Pons (tissue), 1 donor: Measurements from ENCODE around the gene CCDC6.
"Not testable (repeated sequence)": the region's sequence is repeated elsewhere in the genome, so short reads cannot be mapped to it uniquely, and the experiment has no call there.

Experiments used
- DNase-seq: peaks from one replicate; pipeline ENCODE4 v3.0.0-alpha.2; 2016; ENCODE audit warnings: low spot score

Gene CCDC6

GRCh38 chr10:59906417-59907202, at the start of gene CCDC6:
CCDC6 (minus strand) TSS chr10:59906556; CDS start chr10:59906424, 132 bp downstream.
- DNase-seq = peak; percentile 91

GRCh38 chr10:59954296-59954695, 47.9 kb upstream of the CCDC6 start:
- no peak for DNase-seq

DNA sequence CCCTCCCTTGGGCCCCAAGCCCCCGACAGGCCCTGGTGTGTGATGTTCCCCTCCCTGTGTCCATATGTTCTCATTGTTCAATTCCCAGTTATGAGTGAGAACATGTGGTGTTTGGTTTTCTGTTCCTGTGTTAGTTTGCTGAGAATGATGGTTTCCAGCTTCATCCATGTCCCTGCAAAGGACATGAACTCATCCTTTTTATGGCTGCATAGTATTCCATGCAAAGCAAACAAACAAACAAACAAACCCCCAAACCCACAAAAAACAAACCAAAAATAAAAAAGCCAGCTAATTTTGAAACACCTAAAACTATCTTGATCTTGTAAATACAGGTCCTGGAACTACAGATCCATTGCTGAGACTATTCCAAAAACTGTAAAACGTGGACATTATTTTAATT, 47.4 kb upstream of the CCDC6 start:
- DNase-seq = not testable (repeated sequence)

DNA sequence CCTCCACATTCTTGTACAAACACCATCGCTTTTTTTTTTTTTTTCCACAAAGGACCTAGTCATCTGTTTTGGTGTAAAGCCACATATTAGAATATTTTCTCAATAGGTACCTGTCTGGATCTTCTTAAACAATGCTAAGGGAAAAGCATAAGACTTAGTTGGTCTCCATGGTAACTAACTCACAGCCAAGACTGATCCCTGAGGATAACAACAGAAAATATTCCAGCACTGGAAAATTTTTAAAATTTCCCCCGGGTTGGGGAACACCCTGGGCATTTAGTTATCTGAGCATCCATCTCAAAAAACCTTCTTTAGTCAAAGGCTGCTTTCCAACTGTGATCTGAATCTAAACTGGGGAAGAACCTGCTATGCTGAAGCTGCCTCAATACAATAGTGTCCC, 43.7 kb upstream of the CCDC6 start:
- DNase-seq = no peak

GRCh38 chr10:59949608-59950007, 43.3 kb upstream of the CCDC6 start:
- no peak for DNase-seq

DNA sequence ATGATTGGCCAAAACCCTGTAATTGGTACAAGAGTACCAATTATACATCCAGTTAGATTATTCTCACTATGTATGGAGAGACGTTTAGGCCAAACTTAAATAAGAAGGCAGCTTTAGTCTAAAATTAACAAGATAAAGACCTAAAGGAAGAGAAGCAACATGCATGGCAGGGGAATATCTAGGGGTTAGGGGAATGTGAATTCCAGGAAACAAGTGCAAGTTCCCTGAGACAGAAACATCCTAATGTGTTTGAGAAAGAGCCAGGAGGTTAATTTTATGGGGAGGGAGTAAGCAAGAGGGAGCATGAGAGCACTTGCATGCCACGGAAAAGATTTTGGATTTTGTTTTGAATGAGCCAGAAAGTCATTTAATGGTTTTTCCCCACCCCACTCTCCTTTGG, 39.6 kb upstream of the CCDC6 start:
- no peak for DNase-seq

DNA sequence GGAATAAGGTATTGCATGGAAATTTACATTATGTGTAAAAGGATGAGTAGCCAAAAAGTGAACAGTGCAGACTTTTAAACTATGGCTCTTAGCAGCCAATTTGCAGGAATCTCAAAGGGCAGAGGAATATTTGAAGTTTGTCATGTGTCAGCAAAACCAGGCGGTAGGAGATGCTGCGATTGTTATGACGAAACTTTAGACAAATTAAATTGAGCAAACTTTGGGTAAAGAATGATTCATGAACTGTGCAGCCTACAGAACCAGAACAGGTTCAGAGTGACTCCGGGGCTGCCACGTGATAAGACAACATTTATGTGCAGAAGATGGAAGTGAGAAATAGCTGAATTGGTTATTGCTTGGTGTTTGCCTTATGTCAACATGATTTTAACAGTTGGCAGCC, 39.2 kb upstream of the CCDC6 start:
- DNase-seq = no peak

GRCh38 chr10:59944339-59944935, 38.1 kb upstream of the CCDC6 start:
- DNase-seq = no peak

DNA sequence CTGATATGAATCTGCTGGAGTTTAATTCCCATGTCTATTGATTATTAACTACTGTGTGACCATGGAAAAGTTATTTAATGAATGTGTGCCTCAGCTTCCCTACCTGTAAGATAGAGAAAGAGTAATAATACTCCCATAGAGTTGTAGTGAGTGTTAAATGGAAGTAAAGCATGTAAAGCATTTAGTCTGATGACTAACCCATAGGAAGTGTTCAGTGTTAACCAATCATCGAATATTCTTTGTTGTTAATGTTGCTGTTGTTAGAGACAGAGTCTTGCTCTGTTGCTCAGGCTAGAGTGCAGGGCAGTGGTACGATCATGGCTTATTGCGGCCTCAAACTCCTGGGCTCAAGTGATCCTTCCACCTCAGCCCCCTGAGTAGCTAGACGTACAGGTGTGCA, 36.2 kb upstream of the CCDC6 start:
- no peak for DNase-seq

DNA sequence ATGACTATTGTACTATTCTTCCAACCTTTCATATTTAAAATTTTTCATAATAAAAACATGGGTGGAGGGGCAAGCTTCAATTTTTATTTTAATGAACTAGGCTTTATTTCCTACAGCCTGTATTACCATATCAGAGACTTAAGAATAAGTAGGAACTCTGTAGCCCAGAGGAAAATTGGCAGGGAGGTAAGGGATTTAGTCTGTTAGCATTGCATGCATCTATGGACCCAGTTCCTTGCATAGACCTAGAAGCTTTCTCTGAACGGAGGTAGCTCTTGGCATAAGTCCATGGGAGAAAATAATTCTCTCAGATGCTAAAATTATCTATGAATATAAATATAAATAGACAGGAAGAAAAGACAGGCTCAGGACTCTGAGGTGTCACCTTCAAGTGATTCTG, 31.4 kb upstream of the CCDC6 start:
- no peak for DNase-seq

- no peak for DNase-seq
These were observed 28.3 kb upstream of the CCDC6 start for GRCh38 chr10:59934701-59935100.

DNA sequence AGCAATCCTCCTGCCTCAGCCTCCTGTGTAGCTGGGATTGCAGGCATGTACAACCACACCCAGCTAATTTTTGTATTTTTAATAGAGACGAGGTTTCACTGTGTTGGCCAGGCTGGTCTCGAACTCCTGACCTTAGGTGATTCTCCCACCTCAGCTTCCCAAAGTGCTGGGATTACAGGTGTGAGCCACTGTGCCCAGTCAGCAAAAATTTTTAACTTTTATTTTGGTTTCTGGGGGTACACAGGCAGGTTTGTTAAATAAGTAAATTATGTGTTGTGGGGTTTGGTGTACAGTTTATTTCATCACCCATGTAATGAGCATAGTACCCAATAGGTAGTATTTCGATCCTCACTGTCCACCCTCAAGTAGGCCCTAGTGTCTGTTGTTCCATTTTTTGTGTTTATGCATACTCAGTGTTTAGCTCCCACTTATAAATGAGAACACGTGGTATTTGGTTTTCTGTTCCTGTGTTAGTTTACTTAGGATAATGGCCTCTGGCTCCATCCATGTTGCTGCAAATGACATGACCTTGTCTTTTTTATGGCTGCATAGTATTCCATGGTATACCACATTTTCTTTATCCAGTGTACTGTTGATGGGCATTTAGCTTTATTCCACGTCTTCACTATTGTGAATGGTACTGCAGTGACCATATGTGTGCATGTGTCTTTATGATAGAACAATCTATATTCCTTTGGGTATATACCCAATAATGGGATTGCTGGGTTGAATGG, 24.6 kb upstream of the CCDC6 start:
- not testable (repeated sequence) for DNase-seq

GRCh38 chr10:59926086-59926485, 19.7 kb upstream of the CCDC6 start:
- no peak for DNase-seq

DNA sequence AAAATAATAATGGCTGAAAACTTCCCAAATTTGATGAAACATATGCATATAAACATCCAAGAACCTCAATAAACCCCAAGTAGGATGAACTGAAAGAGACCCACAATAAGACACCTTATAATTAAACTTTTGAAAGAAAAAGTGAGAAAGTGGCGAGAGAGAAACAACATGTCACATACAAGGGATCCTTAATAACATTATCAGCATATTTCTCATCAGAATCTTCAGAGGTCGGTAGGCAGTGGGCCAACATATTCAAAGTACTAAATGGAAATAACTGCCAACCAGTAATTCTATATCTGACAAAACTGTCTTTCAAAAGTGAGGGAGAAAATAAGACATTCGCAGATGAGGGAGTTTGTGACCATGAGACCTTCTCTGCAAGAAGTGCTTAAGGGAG, 16.6 kb upstream of the CCDC6 start:
- DNase-seq = no peak

GRCh38 chr10:59917922-59918321, 11.6 kb upstream of the CCDC6 start:
- DNase-seq = no peak

GRCh38 chr10:59913547-59914237, 7.3 kb upstream of the CCDC6 start:
- DNase-seq = no peak

GRCh38 chr10:59910867-59911266, 4.5 kb upstream of the CCDC6 start:
- no peak for DNase-seq

DNA sequence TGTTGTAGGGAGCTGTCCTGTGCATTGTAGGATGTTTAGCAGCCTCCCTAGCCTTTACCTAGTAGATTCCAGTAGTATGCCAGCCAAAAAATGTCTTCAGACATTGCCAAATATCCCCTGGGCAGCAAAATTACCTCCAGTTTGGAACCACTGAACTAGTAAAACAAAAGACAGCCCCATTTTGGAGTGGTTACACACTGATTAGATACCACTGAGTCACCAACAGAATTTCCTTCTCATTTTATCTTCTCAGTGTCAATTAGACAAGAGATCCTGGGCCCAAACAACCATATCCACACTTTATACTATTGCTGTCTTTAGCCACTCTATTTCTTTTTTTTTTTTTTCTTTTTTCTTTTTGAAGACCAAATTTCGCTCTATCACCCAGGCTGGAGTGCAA, 3.5 kb upstream of the CCDC6 start:
- DNase-seq = no peak

- DNase-seq = no peak
These were observed 2.4 kb upstream of the CCDC6 start for GRCh38 chr10:59908808-59909143.

DNA sequence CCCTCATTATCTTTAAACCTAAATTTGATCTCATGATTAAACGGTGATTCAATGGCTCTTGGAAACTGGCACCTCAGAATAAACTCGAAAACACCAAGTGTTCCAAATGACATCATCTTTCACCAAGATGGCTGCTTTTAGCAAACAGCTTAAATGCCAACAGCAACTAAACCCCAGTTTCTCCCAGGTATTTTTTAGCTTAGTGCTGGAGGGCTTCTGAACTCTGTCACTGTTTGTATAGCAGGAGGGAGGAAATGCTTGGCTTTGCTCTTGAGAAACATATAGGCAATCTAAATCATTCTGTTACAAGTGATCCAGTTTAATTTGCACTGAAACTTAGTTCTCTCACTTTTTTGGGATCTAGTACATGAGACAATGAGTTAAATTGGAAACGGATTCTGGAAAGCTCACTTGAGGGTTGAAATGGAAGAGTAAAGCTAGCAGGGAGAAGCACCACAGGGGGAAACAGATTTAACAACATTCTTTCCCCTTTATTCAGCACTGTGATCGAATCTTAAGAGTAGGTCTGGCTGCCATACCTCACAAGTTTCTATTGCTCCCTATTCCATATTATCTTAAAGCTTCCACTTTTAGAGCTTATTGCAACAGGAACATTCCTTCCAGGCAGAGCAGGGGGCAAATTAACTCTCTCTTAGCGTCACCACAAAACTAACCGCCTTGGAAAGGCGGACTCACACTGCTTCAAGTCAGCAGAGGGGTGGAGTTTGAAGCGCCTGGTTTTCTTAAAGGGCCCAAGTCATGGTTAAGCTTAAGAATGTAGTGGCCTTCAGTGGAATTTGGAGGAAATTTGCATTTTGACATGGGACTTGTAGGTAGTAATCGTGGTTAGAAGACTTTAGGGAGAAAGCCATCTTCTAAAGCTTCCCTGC, 1.8 kb upstream of the CCDC6 start:
- DNase-seq = peak; percentile 87

GRCh38 chr10:59907537-59907917, 1.2 kb upstream of the CCDC6 start:
- no peak for DNase-seq
